Kidney epithelial cell (primary cell): ENCODE data around the gene BANK1. TPM values are rescaled to one million over a fixed set of nuclear protein-coding genes. Genes with fewer than 3 reads are reported as not detected.

Source experiments
- DNase-seq: peaks from one replicate; pipeline ENCODE4 v3.0.0-alpha.2; 2010; ENCODE audit warnings: low read depth
- H3K27me3 ChIP-seq: 2 replicates; pipeline ENCODE4 v1.6.0; 2011; ENCODE audit warnings: low read length; ENCODE audit not compliant: control insufficient read depth, insufficient read depth
- H3K36me3 ChIP-seq: 2 replicates; pipeline ENCODE4 v1.5.1; 2011; ENCODE audit warnings: low read length; ENCODE audit not compliant: control insufficient read depth, insufficient read depth
- H3K4me3 ChIP-seq: 2 replicates; pipeline ENCODE4 v1.5.1; 2011; ENCODE audit warnings: low read depth, mild to moderate bottlenecking, control low read depth, low read length
- CTCF ChIP-seq: IDR thresholded peaks from 2 replicates; pipeline ENCODE4 v1.5.1; 2011; ENCODE audit warnings: mild to moderate bottlenecking, moderate library complexity, low read length, control low read depth, inconsistent platforms; ENCODE audit not compliant: insufficient read depth, poor library complexity, severe bottlenecking
- total RNA-seq: library from RNA; depleted of rRNA; stranded (reverse); fragments of >200 nt; gene quantifications from 2 replicates; pipeline ENCODE4 v1.2.3, GENCODE V29; 2015

BANK1 gene
- total RNA-seq, 1 donor from 2014 or later: 1.8 TPM

DNA sequence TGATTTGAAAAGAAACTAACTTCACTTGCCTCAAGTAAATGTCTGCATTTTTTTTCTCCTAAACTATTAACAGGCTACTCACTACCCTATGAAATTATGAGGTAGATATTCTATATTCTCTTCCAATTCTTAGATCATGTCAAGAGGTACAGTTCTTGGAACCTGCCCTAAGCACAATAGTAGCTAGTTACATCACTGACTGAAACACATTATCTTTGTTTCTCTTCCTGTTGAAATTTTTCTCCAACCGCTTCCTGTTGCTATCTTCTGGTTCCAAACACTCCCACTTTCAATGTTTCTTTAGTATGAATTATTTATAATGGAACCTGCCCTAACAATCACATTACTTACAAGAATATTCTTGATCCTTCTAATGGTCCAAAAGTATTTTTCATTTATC is 5.0 kb upstream of the BANK1 start:
- no peak overlapping the region for H3K4me3 ChIP-seq
- H3K27me3 ChIP-seq: no peaks in the 10 kb centered on the region
- TF ChIP-seq CTCF: no peak
- no peak for DNase-seq
- H3K36me3 ChIP-seq: no peaks in the 10 kb centered on the region

GRCh38 chr4:101787701-101788316 is 2.7 kb upstream of the BANK1 start:
- TF ChIP-seq CTCF: no peak
- no peaks in the 10 kb centered on the region for H3K36me3 ChIP-seq
- no peak overlapping the region for H3K4me3 ChIP-seq
- no peaks in the 10 kb centered on the region for H3K27me3 ChIP-seq
- no peak for DNase-seq

DNA sequence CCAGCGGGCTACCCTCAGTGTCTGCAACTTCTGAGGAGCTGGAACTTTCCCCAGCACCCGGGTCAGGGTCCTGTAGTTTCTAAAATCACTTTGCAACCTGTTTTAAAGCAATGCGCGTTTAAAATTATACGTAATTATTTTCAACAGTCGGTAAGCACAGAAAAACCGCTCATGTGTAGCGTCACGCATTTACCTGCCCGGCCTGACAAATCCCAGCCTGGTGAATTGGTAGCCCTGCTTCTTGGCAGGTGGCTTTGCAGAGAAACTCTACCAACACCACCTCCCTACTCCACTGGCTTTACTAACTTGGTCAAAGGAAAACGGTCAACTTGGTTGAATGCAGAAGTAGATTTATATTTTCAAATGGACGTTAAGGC is 640 bp downstream of the BANK1 start:
- DNase-seq: no peak
- TF ChIP-seq CTCF: no peak
- Histone ChIP-seq H3K27me3 (no peaks in the 10 kb centered on the region), H3K36me3 (no peaks in the 10 kb centered on the region), H3K4me3 (peak overlapping the region; percentile 57)

DNA sequence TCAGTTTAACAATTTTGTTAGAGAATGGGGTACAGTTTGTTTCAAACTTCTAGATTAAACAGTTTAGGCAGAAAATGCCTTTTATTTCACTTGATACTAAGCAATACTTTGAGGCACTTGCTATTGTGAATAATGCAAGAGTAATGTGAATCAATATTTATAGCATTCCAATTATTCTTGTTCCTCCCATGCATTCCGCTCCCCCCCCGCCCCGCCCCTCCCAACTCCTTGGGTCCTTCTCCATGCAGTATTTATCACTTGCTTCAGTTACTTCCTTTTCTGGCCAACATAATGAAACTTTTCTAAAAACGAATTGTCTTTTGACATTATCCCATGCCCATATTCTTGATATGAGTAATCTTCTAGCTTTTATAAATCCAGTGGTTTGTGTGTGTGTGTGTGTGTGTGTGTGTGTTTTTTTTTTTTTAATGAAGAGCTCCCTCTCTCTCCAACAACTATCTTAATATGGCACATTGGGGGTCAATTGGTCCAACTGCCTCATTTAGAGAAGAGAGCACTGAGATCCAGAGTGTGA is 1.6 kb downstream of the BANK1 start:
- no peak for DNase-seq
- H3K36me3 ChIP-seq: no peaks in the 10 kb centered on the region
- no peaks in the 10 kb centered on the region for H3K27me3 ChIP-seq
- no peak overlapping the region for H3K4me3 ChIP-seq
- no peak for TF ChIP-seq CTCF

DNA sequence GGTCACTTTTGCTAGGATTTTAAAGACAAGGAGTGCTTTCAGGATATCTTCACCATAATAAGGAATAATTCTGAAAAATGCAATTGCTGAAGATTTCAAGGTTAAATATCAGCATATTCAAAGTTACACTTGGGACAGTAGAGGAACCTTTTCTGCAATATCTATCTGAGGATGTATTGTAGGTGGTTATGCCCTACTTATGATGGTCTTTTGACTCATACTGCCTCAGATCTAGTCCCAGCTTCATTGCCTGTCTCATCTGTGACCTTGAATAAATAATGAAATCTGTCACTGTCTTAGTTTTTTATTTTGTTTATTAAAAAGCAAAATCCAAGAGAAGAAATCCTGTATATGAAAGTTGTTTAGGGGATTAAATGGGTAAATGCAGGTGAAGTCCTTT is 2.9 kb downstream of the BANK1 start:
- no peaks in the 10 kb centered on the region for H3K36me3 ChIP-seq
- H3K27me3 ChIP-seq: no peaks in the 10 kb centered on the region
- H3K4me3 ChIP-seq: no peak overlapping the region
- no peak for DNase-seq
- TF ChIP-seq CTCF: no peak

DNA sequence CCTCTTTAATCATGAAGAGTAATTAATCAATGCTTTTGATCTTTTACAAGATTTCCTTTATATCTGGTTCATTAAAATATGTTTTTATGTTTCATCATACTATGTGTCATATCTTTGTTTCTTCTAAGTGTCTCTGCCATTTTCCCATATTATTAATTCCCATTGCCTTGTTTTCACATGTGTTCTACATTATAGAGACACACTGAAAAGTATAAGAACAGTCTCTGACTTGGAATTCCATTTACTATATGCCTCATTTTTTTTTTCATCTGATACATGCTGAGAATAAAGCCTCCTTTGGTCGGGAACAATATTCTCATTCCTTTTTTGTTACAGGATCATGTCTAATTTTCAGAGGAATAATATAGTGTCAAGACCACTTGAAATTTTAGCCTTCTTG is 4.3 kb downstream of the BANK1 start:
- no peak for DNase-seq
- H3K27me3 ChIP-seq: no peaks in the 10 kb centered on the region
- TF ChIP-seq CTCF: no peak
- no peaks in the 10 kb centered on the region for H3K36me3 ChIP-seq
- no peak overlapping the region for H3K4me3 ChIP-seq
